HepG2 (cell line): Measurements from ENCODE around the gene CYB561. TPM values are rescaled to one million over a fixed set of nuclear protein-coding genes. Genes with fewer than 3 reads are reported as not detected.
A peak's percentile ranks its signal among the peaks of the same experiment; 100 is the strongest.

Experiments used
- ATAD3A ChIP-seq: sonication (generic); formaldehyde crosslinking; IDR thresholded peaks from 2 replicates; pipeline ENCODE4 v1.4.0; 2020; ENCODE audit warnings: missing genetic modification reagents
- FOSL2 ChIP-seq: sonication (generic); formaldehyde crosslinking; IDR thresholded peaks from 2 replicates; pipeline ENCODE4 v1.4.0; 2020; ENCODE audit warnings: missing genetic modification reagents
- FOXA3 ChIP-seq: IDR thresholded peaks from 2 replicates; pipeline ENCODE4 v1.6.1; 2016; ENCODE audit warnings: missing genetic modification reagents, missing compliant biosample characterization
- HNRNPL ChIP-seq: fragments of 200-400 bp; formaldehyde crosslinking; IDR thresholded peaks from 2 replicates; pipeline ENCODE4 v1.6.1; 2017; ENCODE audit warnings: mild to moderate bottlenecking, low read depth, low read length
- KDM6A ChIP-seq: IDR thresholded peaks from 2 replicates; pipeline ENCODE4 v1.6.1; 2016; ENCODE audit warnings: low read depth
- MED1 ChIP-seq: sonication (generic); formaldehyde crosslinking; IDR thresholded peaks from 2 replicates; pipeline ENCODE4 v1.4.0; 2020; ENCODE audit warnings: missing genetic modification reagents
- NFIC ChIP-seq: IDR thresholded peaks from 2 replicates; pipeline ENCODE4 v1.6.1; 2012; ENCODE audit warnings: mild to moderate bottlenecking, low read length, inconsistent platforms
- NONO ChIP-seq, 2 experiments: fragments of 450-650 bp in 1 of 2; sonication (generic) in 1 of 2; formaldehyde crosslinking in 1 of 2; IDR thresholded peaks in 1 of 2; conservative IDR thresholded peaks in 1 of 2; 2 replicates each; pipeline versions ENCODE4 v1.6.1 to v1.8.0; 2017 to 2022; ENCODE audit warnings: mild to moderate bottlenecking in 1 of 2, missing genetic modification reagents in 1 of 2, moderate library complexity in 1 of 2
- SALL1 ChIP-seq: sonication (generic); formaldehyde crosslinking; IDR thresholded peaks from 2 replicates; pipeline ENCODE4 v1.8.0; 2022; ENCODE audit warnings: mild to moderate bottlenecking, missing genetic modification reagents
- SIN3A ChIP-seq: IDR thresholded peaks from 2 replicates; pipeline ENCODE4 v1.6.1; 2011; ENCODE audit warnings: low read depth, mild to moderate bottlenecking, control low read depth, low read length, borderline replicate concordance
- SIX1 ChIP-seq: sonication (generic); formaldehyde crosslinking; IDR thresholded peaks from 2 replicates; pipeline ENCODE4 v1.4.0; 2020; ENCODE audit warnings: missing genetic modification reagents, borderline replicate concordance
- SOX6 ChIP-seq, 2 experiments: fragments of 450-650 bp in 1 of 2; sonication (generic) in 1 of 2; formaldehyde crosslinking in 1 of 2; IDR thresholded peaks; 2 replicates each; pipeline versions ENCODE4 v1.4.0 to v1.6.1; 2017 to 2020; ENCODE audit warnings: antibody characterized with exemption in 1 of 2, mild to moderate bottlenecking in 1 of 2, missing genetic modification reagents in 1 of 2
- TMF1 ChIP-seq: sonication (generic); formaldehyde crosslinking; IDR thresholded peaks from 2 replicates; pipeline ENCODE4 v1.8.1; 2022; ENCODE audit warnings: low read depth, missing genetic modification reagents
- ZNF3 ChIP-seq: IDR thresholded peaks from 2 replicates; pipeline ENCODE4 v1.7.0; 2017; ENCODE audit warnings: inconsistent platforms
- ZNF644 ChIP-seq: IDR thresholded peaks from 2 replicates; pipeline ENCODE4 v1.6.1; 2016; ENCODE audit warnings: low read depth
- polyA plus RNA-seq, 8 experiments: library from polyadenylated mRNA; depleted of rRNA in 3 of 8; stranded (reverse) in 7 of 8; unstranded in 1 of 8; fragments of >200 nt; fragmentation: Illumina TruSeq in 4 of 8; extraction: Trizol in 4 of 8; gene quantifications; 2 replicates each; pipeline versions ENCODE4 v1.2.1 to v1.2.3, GENCODE V29; 2011 to 2016; ENCODE audit warnings: low read depth in 4 of 8, missing spikeins in 1 of 8, mixed read lengths in 1 of 8; ENCODE audit not compliant: insufficient read depth in 1 of 8
- total RNA-seq, 5 experiments: library from RNA; depleted of rRNA; stranded (reverse); fragments of >200 nt; fragmentation: Illumina TruSeq; extraction: Trizol; gene quantifications; 2 replicates each; pipeline ENCODE4 v1.2.3, GENCODE V29; 2016; ENCODE audit warnings: low read depth in 1 of 5
- TF ChIP-seq, protein P1 (sequence below): sonication (generic); formaldehyde crosslinking; IDR thresholded peaks from 2 replicates; pipeline ENCODE4 v1.4.0; 2020; ENCODE audit warnings: missing genetic modification reagents
- TF ChIP-seq, protein P2 (sequence below): sonication (generic); formaldehyde crosslinking; IDR thresholded peaks from 2 replicates; pipeline ENCODE4 v1.8.0; 2022; ENCODE audit warnings: mild to moderate bottlenecking, missing genetic modification reagents
- TF ChIP-seq, protein P3 (sequence below): sonication (generic); IDR thresholded peaks from 2 replicates; pipeline ENCODE4 v1.6.1; 2016; ENCODE audit warnings: low read depth, borderline replicate concordance
- TF ChIP-seq, protein P4 (sequence below): IDR thresholded peaks from 2 replicates; pipeline ENCODE4 v1.6.1; 2016; ENCODE audit warnings: low read depth, missing genetic modification reagents, missing compliant biosample characterization

The CYB561 gene
- total and polyA plus RNA-seq, 2 of the 13 experiments (the other 11 are each of a cell fraction or from before 2014, with no cell fraction given) = 1.5 to 6.7 TPM

DNA sequence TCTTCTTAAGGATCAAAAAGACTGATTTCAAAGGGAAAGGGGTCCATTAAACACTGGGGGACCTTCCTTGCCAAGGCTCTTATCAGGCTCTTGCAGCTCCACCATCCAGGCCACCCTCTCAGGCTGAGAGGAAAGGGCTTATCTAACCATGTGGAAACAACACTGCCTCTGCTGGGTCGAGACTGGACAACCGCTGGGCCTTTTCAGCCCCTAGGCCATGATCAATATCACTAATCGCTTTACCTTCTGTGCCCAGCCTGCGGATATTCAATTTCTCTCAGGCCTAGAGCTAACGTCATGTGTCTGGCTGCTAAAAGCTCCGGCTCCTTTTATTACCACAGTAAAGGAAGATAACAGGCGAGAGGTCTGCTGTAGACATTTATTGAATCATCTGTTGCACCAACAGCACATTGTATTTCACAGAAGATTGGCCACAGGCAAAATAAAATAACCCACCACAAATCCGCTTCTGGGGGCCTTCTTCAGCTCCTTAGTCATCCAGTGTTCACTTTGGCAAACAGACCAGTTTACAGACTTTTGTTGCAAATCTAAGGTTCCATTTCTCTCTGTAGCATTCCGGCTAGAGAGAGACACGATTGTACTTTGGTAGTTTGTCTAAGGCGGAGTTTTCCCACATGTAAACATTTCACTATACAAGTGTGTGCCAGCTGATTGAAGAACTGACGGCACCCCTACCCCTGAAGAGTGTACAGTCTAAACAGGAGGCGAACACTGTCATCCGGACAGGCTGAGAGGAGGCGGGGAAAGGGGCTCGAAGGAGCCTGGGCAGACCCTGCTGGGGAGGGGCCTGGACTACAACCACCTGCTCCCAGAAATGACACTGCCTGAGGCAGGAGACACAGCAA is 13.9 kb downstream of the CYB561 start (continued):
- TF ChIP-seq SALL1 (CRISPR knock-in tag) (peak; percentile 3; the same call in 1 of the 2 replicates), ATAD3A (no peak), FOSL2 (CRISPR knock-in tag) (0 out of 2 replicates have a peak, but pooled peaks have one; percentile 47), MED1 (CRISPR knock-in tag) (peak; percentile 24; the same call in 1 of the 2 replicates), KDM6A (CRISPR knock-in tag) (peak; percentile 53; the same call in 1 of the 2 replicates), NFIC (no peak), TMF1 (CRISPR knock-in tag) (0 out of 2 replicates have a peak, but pooled peaks have one; percentile 30), SIN3A (no peak), SIX1 (CRISPR knock-in tag) (0 out of 2 replicates have a peak, but pooled peaks have one; percentile 46), FOXA3 (CRISPR knock-in tag) (peak; percentile 86), NONO (IDR thresholded peaks at IDR 0.05) (no peak), NONO (CRISPR knock-in tag; conservative IDR thresholded peaks at IDR 0.05) (peak; percentile 46; the same call in 1 of the 2 replicates), ZNF3 (CRISPR knock-in tag) (peak; percentile 100), ZNF644 (peak; percentile 55; the same call in 1 of the 2 replicates), SOX6 (IDR thresholded peaks at IDR 0.05) (no peak), SOX6 (CRISPR knock-in tag; IDR thresholded peaks at IDR 0.05) (peak; percentile 81), HNRNPL (no peak)
- TF ChIP-seq, protein P1, sequence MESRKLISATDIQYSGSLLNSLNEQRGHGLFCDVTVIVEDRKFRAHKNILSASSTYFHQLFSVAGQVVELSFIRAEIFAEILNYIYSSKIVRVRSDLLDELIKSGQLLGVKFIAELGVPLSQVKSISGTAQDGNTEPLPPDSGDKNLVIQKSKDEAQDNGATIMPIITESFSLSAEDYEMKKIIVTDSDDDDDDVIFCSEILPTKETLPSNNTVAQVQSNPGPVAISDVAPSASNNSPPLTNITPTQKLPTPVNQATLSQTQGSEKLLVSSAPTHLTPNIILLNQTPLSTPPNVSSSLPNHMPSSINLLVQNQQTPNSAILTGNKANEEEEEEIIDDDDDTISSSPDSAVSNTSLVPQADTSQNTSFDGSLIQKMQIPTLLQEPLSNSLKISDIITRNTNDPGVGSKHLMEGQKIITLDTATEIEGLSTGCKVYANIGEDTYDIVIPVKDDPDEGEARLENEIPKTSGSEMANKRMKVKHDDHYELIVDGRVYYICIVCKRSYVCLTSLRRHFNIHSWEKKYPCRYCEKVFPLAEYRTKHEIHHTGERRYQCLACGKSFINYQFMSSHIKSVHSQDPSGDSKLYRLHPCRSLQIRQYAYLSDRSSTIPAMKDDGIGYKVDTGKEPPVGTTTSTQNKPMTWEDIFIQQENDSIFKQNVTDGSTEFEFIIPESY (CRISPR knock-in tag) = 0 out of 2 replicates have a peak, but pooled peaks have one; percentile 37
- TF ChIP-seq, protein P2, sequence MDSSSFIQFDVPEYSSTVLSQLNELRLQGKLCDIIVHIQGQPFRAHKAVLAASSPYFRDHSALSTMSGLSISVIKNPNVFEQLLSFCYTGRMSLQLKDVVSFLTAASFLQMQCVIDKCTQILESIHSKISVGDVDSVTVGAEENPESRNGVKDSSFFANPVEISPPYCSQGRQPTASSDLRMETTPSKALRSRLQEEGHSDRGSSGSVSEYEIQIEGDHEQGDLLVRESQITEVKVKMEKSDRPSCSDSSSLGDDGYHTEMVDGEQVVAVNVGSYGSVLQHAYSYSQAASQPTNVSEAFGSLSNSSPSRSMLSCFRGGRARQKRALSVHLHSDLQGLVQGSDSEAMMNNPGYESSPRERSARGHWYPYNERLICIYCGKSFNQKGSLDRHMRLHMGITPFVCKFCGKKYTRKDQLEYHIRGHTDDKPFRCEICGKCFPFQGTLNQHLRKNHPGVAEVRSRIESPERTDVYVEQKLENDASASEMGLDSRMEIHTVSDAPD (CRISPR knock-in tag) = peak; percentile 22; the same call in 1 of the 2 replicates
- TF ChIP-seq, protein P3, sequence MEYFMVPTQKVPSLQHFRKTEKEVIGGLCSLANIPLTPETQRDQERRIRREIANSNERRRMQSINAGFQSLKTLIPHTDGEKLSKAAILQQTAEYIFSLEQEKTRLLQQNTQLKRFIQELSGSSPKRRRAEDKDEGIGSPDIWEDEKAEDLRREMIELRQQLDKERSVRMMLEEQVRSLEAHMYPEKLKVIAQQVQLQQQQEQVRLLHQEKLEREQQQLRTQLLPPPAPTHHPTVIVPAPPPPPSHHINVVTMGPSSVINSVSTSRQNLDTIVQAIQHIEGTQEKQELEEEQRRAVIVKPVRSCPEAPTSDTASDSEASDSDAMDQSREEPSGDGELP = peak; percentile 94
- TF ChIP-seq, protein P4, sequence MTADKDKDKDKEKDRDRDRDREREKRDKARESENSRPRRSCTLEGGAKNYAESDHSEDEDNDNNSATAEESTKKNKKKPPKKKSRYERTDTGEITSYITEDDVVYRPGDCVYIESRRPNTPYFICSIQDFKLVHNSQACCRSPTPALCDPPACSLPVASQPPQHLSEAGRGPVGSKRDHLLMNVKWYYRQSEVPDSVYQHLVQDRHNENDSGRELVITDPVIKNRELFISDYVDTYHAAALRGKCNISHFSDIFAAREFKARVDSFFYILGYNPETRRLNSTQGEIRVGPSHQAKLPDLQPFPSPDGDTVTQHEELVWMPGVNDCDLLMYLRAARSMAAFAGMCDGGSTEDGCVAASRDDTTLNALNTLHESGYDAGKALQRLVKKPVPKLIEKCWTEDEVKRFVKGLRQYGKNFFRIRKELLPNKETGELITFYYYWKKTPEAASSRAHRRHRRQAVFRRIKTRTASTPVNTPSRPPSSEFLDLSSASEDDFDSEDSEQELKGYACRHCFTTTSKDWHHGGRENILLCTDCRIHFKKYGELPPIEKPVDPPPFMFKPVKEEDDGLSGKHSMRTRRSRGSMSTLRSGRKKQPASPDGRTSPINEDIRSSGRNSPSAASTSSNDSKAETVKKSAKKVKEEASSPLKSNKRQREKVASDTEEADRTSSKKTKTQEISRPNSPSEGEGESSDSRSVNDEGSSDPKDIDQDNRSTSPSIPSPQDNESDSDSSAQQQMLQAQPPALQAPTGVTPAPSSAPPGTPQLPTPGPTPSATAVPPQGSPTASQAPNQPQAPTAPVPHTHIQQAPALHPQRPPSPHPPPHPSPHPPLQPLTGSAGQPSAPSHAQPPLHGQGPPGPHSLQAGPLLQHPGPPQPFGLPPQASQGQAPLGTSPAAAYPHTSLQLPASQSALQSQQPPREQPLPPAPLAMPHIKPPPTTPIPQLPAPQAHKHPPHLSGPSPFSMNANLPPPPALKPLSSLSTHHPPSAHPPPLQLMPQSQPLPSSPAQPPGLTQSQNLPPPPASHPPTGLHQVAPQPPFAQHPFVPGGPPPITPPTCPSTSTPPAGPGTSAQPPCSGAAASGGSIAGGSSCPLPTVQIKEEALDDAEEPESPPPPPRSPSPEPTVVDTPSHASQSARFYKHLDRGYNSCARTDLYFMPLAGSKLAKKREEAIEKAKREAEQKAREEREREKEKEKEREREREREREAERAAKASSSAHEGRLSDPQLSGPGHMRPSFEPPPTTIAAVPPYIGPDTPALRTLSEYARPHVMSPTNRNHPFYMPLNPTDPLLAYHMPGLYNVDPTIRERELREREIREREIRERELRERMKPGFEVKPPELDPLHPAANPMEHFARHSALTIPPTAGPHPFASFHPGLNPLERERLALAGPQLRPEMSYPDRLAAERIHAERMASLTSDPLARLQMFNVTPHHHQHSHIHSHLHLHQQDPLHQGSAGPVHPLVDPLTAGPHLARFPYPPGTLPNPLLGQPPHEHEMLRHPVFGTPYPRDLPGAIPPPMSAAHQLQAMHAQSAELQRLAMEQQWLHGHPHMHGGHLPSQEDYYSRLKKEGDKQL = 0 out of 2 replicates have a peak, but pooled peaks have one; percentile 42
